ENCODE data around the gene RABL6.
"Not testable (repeated sequence)": the region's sequence is repeated elsewhere in the genome, so short reads cannot be mapped to it uniquely, and the experiment has no call there.

Gene RABL6

DNA sequence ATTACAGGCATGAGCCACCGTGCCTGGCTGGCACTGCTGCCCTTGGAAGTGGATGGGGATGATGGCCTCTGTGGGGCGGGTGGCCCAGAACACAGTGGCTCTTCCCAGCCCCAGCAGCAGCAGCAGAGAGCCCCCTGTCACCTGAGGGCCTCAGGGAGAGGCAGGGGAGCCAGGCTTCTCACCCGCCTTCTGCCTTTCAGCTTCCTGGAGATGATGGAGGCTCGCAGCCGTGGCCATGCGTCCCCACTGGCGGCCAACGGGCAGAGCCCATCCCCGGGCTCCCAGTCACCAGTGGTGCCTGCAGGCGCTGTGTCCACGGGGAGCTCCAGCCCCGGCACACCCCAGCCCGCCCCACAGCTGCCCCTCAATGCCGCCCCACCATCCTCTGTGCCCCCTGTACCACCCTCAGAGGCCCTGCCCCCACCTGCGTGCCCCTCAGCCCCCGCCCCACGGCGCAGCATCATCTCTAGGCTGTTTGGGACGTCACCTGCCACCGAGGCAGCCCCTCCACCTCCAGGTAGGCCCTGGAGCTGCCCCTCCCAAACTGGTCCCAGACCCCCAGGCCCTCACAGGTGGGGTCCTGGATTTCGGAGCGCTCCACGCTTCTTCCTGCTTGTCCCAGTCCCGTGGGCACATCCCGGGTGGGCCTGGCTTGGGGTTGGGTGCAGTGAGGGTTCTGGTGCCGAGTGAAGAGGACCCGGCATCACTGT lies 29.6 kb downstream of the RABL6 start:
- no peak for DNase-seq

DNA sequence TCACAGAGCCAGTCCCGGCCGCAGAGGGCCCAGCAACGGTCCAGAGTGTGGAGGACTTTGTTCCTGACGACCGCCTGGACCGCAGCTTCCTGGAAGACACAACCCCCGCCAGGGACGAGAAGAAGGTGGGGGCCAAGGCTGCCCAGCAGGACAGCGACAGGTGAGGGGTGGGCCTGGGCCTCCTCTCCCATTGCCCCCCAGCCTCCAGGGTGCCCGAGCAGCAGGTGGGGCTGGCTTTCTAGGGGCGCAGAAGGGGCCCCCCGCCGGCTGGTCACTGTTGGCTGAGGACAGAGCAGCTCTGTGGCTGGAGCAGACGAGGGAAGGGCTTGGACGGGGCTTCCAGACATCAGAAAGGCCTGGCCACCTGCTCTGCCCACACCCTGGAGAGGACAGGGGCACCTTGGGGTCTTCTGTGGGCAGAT lies 30.1 kb downstream of the RABL6 start:
- not testable (repeated sequence) for DNase-seq

DNA sequence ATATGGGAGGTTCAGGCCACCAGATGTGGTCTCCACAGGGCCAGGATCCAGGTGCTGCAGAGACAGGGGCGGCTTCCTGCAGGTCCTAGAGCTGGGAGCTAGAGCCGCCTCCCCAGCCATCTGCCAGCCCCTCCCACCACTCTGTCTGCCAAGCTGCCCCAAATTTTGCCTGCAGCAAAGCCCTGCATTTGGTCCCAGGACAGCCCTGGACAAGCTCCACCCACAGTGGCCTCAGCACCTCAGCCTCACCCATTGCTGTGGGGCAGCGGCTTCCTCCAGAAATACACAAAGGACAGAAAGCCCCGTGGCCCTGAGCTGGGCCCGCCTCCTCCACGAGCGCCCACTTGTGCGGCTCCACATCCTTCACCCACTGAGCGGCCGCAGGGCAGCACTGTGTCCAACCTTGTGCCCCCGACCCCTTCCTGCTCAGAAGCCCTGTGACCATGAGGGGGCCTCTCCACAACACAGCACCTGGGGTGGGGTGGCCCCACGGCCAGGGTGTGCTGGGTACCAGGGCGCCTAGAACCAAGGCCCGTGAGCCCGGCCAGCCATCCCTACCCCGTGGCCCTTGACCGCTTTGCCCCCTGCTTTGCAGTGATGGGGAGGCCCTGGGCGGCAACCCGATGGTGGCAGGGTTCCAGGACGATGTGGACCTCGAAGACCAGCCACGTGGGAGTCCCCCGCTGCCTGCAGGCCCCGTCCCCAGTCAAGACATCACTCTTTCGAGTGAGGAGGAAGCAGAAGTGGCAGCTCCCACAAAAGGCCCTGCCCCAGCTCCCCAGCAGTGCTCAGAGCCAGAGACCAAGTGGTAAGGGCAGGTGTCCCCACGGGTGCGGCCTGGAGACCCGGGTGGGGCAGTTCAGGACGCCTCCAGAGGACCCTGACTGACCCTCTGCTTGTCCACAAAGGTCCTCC lies 30.8 kb downstream of the RABL6 start:
- no peak for DNase-seq

DNA sequence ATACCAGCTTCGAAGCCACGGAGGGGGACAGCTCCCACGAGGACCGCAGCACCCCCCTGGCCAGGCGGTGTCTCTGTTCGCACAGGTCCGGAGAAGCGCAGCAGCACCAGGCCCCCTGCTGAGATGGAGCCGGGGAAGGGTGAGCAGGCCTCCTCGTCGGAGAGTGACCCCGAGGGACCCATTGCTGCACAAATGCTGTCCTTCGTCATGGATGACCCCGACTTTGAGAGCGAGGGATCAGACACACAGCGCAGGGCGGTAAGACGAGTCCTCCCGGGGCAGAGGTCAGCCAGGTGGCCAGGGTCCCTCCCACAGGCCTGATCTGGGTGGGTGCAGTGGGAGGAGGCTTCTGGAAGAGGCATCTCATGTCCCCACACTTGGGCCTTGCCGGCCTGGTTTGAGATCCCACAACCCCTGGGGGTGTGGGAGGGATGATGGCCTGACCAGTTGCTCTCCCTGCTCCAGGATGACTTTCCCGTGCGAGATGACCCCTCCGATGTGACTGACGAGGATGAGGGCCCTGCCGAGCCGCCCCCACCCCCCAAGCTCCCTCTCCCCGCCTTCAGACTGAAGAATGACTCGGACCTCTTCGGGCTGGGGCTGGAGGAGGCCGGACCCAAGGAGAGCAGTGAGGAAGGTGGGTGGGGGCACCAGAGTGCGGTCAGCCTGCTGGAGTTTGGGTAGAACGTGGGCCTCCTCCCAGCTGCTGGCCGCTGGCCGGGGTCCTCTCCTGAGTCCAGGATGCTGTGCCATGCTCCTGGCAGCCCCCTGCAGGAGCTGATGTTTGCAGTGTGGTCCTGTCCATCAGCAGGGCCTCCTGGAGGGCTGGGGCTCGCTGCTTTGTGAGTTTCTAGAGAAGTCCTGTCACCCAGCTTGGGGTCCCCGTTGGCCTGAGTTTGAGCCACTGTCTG lies 31.7 kb downstream of the RABL6 start:
- DNase-seq: no peak

DNA sequence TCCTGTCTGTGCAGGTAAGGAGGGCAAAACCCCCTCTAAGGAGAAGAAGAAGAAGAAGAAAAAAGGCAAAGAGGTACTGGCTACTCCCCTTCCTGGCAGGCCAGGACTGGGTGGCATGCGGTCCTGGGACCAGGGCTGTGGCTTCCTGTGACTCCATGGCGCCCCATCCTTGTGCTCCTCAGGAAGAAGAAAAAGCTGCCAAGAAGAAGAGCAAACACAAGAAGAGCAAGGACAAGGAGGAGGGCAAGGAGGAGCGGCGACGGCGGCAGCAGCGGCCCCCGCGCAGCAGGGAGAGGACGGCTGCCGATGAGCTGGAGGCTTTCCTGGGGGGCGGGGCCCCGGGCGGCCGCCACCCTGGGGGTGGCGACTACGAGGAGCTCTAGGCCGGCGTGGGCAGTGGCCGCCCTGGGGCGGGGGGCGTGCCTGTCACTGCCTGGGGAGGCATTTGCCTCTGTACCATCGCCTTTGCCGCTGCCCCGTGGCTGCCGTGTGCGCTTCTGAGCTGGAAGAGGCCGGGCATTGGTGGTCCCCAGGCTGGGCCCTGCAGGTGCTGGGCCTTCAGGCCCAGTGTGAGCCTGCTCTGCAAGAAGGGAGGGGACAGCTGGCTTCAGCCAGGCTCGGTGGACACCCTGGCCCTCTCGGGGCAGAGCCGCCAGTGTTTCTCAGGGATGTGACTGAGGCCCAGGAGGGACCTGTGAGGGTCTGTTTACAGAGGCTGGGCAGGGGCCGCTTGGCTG lies 32.6 kb downstream of the RABL6 start:
- DNase-seq: peak; percentile 41

DNA sequence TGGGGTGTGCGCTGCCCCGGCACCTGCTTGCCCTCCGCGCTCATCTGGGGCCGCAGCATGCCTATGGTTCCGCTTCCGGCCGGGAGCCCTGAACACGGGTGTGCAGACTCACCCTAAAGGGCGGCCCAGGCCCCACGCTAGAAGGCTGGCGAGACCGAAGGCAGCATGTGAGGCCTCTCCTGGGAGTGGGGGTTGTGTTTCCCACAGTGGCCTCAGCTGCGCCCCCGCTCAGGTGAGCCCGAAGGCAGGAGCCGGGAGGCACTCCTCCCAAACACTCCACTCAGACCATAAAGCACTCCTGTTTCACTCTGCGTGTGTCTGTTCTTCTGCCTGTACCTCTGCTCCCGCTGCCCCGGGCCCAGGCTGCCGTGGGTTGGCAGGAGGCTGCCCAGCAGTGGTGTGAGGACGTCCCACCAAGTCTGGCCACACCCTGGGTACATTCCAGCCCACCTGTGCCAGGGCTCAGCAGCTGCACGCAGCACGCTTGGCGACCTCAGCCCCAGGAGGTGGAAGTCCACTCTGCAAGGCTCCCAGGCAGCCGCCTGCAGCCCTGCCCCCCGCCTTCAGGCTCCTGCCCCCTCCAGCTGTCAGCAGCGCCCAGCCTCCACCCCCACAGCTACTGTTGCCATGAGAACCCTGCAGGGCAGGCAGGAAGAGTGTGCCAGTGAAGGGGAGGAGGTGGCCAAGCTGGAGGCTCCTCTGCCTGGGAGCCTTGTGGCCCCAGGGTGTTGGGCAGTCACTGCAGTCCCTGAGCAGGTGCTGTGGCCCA lies 33.3 kb downstream of the RABL6 start:
- no peak for DNase-seq

DNA sequence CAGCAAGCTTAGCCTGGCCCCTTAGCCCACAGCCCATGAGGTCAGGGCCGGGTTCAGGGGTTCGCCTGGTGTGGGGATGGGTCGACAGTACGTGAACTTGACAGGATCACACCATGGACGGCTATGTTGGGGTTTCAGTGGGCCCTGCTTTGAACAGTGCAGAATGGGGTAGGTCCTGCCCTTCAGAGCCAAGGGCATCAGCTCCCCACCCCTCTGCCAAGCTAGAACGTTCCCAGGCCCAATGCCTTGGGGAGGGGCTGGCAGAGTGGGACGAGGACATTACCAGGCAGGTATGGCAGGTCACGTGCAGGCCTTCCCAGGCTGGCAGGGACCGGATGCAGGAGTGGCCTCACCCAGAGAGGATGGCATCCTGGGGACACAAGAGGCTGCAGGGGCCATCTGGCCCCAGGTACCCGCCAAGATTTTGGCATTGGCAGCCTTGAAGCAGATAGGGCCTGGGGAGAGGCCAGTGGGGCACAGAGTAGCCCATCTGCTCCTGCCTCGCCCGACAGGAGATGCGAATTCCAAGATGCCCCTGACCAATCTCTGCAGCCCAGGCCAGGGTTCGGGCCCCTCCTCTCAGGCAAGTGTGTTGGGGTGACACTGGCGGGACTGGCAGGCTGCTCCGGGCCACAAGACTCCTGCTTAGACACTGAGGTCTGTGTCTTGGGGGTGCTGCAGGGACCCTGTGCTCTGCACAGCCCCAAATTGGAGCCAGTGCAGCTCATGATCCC lies 34.1 kb downstream of the RABL6 start:
- not testable (repeated sequence) for DNase-seq

DNA sequence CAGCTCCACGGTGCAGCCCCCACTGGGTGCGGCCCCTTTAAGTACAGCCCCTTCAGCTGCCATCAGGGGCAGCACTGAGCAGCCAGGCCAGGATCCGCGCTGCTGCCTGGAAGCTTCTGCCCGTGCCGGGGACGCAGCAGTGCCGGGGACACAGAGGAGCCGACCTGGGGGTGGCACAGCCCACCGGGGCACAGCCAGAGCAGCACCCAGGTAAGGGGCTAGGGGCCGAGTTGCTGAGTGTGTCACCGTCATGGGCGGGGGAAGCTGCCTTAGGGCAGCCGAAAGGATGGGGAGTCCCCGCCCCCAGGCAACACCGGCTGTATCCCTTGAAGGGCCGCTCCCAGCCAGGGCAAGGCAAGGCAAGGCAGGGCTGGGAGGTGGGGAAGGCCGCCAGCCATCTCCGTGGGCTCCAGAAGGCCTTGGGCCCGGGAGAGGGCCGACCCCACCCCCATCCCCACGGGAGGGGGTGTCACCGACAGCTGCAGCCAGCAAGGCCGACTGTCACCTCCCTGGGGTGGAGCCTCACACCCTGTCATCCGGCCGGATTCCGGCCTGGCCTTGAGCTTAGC lies 34.7 kb downstream of the RABL6 start, which contains the start of gene AJM1:
Gene AJM1 (plus strand): TSS at position 99 of the 569 bp plus-strand sequence. CDS start 1,937 bp downstream, outside the sequence.
- DNase-seq: peak; percentile 63

DNA sequence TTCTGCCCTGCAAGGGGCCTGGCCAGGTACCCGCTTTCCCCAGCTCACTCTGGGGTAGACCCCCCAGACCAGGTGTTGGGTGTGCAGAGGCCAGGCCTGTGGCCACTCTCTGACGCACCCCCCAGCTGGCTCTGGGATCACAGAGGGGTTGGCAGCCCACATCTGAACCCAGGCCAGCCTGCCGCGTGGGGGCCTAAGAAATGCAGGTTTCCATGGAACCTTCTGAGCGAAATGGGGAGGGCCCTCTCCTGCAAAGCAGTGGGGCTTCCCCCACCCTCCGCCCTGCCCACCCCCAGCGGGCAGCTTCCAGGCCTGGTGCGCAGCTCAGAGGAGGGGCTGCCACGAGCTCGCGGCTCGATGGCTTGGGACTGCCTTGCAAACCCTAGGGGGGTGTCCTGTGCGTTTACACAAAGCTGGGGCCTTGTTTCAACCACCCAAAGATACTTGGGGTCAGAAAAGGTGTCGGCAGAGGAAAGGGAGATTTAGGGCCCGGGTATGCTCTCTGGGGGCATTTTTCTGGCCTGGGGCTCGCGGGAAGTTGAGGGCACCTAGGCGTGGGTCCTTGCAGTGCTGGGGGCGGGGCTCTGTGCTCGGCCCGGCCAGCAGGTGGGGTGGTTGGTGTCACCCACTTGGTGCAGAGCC lies 35.5 kb downstream of the RABL6 start:
- DNase-seq: not testable (repeated sequence)

DNA sequence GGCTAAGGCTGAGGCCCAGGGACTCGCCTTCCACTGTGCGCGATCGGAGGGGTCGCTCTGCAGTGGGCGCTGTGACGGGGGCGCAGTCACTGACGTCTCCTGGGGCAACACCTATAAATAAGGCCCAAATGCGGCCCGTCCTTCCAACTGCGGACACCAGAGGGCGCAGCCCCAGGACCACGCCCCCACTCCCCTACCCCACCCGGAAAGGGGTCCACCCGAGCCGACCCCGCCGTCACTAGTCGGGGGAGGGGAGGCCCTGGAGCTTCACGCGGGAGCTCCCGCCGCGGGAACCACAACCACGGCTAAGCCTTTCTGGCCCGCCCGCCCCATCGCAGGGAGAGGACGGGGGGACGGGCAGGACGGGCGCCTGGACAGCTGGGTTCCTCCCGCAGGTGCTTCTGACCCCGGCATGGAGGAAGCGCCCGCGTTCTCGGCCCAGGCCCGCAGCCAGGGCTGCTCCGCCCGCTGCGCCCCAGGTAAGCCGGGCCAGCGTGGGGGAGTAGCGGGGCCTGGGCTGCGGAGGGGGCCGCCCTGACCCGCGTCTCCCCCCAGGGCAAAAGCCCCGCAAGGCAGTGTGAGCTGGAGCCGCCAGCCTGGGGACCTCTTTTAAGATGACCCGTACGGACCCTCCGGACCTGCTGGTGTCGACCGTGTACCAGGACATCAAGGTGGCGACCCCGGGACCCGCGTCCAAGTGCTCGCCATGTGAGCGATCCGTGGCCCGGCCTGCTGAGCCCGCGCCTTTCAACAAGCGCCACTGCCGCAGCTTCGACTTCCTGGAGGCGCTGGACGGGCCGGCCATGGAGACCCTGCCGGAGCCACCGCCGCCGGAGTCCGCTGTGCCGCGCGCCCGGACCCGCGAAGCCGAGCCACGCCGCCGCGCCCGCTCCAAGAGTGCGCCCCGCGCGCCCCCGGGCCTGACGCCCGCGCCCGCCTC lies 36.3 kb downstream of the RABL6 start:
- not testable (repeated sequence) for DNase-seq

DNA sequence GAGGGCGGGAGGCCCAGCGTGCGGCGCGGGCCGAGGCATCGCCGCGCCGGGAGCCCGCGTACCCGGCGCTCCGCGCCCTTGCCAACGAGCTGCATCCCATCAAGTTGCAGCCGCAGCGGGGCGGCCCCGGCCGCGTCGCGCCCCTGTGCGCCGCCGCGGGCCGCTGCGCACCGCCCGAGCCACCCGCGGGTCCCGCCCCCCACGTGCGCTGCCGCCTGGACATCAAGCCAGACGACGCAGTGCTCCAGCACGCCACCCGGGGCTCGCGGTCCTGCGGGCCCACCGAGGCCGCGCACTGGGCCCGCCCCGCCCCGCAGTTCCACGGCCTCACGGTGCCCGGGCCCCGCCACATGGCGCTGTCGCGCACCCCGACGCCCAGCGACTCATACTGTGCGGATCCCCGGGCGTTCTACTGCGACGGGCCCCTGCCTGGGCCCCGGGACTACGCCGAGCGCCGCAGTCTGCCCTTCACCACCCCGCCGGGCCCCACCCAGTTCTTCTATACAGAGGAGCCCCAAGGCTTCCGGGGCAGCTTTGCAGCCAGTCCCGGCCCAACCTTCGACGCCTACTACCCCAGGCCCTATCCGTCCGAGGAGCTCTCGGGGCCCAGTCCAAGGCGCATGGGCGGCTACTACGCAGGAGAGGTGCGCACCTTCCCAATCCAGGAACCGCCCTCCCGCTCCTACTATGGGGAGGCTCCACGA lies 37.2 kb downstream of the RABL6 start:
- DNase-seq: no peak

DNA sequence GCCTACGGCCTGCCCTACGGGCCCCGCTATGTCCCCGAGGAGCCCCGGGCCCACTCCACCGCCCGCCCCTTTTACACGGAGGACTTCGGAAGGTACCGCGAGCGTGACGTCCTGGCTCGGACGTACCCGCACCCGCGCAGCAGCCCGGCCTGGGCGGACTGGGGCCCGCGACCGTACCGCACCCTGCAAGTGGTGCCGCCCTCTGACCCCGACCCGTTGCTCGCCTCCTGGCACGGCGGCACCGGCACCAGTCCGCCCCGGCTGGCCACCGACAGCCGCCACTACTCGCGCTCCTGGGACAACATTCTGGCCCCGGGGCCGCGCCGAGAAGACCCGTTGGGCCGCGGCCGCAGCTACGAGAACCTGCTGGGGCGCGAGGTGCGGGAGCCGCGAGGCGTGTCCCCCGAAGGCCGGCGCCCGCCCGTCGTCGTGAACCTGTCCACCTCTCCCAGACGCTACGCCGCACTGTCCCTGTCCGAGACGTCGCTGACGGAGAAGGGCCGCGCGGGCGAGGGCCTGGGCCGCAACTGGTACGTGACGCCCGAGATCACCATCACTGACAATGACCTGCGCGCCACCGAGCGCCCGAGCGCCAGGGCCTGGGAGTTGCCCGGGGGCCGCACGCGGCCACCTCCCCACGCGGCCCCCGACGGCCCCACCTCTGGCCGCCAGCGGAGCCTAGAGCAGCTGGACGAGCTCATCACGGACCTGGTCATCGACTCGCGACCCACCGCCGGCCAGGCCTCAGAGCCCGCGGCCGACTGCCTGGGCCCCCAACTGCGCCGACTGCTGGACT lies 37.9 kb downstream of the RABL6 start:
- DNase-seq: no peak

DNA sequence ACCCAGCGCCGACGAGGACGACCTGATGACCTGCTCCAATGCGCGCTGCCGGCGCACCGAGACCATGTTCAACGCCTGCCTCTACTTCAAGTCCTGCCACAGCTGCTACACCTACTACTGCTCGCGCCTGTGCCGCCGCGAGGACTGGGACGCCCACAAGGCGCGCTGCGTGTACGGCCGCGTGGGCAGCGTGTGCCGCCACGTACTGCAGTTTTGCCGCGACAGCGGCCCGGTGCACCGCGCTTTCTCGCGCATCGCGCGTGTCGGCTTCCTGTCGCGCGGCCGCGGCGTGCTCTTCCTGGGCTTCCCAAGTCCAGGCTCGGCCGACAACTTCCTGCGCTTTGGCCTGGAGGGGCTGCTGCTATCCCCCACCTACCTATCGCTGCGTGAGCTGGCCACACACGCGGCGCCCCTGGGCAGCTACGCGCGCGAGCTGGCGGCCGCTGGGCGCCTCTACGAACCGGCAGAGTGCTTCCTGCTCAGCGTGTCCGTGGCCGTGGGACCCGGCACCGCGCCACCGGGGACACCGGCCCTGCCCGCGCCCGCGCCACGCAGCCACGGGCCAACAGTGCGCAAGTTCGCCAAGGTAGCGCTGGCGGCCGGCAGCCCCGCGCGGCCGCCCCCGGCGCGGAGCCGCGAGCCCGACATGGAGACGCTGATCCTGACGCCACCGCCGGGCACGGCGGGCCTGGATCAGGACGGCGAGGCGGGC lies 38.8 kb downstream of the RABL6 start:
- DNase-seq: no peak

DNA sequence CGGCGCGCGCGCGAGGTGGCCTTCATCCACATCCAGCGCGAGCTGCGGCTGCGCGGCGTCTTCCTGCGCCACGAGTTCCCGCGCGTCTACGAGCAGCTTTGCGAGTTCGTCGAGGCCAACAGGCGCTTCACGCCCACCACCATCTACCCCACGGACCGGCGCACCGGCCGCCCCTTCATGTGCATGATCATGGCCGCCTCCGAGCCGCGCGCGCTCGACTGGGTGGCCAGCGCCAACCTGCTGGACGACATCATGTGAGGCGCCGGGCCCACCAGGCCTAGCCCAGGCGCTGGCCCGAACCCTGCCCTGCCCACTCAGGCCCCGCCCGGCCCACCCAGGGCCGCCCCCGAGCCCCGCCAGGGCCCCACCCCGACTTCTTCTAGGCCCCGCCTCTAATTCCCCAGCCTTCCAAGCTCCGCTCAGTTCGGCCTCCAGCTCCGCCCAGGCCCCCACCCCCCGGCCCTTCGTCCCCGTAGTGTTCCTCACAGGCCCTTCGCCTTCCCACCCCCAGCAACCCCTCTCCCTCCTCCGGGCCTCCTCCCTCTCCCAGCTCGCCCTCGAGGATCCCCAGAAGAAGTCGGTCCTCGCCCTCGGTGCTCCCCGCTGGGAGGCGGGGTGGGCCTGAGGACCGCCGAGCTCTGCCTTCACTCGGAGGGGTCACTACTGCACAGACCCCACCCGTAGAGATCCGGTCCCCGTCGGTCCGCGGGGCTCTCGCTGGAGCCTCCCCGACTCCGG lies 39.5 kb downstream of the RABL6 start:
- peak; percentile 62 for DNase-seq

DNA sequence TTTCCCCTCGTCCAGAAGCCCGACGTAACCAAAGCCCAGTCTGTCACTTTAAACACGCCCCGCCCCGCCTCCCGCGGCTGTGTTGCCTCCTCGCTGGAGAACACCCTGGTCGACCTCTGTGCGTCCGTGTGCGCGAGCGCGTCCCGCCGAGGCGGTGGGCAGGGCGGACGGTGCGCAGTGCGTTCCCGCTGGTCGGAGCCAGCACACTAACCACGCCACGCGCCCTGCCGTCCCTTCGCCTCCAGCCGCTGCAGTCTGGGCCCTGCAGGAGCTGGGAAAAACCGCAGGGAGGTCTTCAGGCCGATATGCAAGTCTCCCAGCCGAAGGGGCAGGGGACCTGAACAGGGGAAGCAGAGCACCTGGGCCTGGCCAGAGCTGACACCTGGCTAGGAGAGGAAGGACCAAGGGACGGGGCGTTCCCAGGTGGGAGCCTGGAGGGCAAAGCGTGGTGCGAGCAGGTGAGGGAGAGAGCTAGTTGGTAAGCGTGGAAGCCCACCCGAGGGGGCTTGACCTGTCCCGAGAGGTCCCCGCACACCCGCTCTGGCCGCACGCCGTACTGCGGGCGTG lies 40.2 kb downstream of the RABL6 start:
- DNase-seq: peak; percentile 68

Data from T1000 (cell line).